CD4-positive, alpha-beta T cell (primary cell): ENCODE results near the gene DSCAML1. TPM values are rescaled to one million over a fixed set of nuclear protein-coding genes. Genes with fewer than 3 reads are reported as not detected.

Source experiments
- ATAC-seq: fragments of 200-7000 bp; cut with Tn5 transposase; one replicate; pipeline ENCODE4 v1.10.0; 2022; ENCODE audit warnings: mild to moderate bottlenecking; ENCODE audit not compliant: poor library complexity
- CTCF ChIA-PET: fragments of 350-600 bp; sonication (Branson Sonifier 250); formaldehyde crosslinking; loops from one replicate; lab custom pipeline; 2021; ENCODE audit warnings: antibody characterized with exemption, inconsistent platforms; lab: Charles Lee
- POLR2A ChIA-PET: fragments of 350-600 bp; sonication (Branson Sonifier 250); formaldehyde crosslinking; loops from one replicate; lab custom pipeline; 2021; ENCODE audit warnings: antibody characterized with exemption, inconsistent platforms; lab: Charles Lee
- DNase-seq, 14 experiments: peaks; one replicate each; pipeline ENCODE4 v3.0.0-alpha.2; 2013 to 2020; ENCODE audit warnings: mixed read lengths in 2 of 14
- H3K27ac ChIP-seq, 2 donors: one replicate each; pipeline versions ENCODE4 v1.5.1 to v1.7.0; 2013; ENCODE audit warnings: low read length in 2 of 2, low read depth in 1 of 2, mild to moderate bottlenecking in 1 of 2
- H3K27me3 ChIP-seq, 2 experiments: 1 replicate in 1 of 2; 2 replicates in 1 of 2; pipeline versions ENCODE4 v1.6.1 to v1.7.0; 2013; ENCODE audit warnings: low read length in 2 of 2, control low read depth in 1 of 2, mild to moderate bottlenecking in 1 of 2, moderate library complexity in 1 of 2; ENCODE audit not compliant: insufficient read depth in 2 of 2, control insufficient read depth in 1 of 2
- H3K36me3 ChIP-seq: one replicate; pipeline ENCODE4 v1.6.1; 2013; ENCODE audit warnings: low read length, control low read depth; ENCODE audit not compliant: insufficient read depth
- H3K4me1 ChIP-seq: one replicate; pipeline ENCODE4 v1.6.1; 2013; ENCODE audit warnings: low read length, control low read depth; ENCODE audit not compliant: insufficient read depth
- H3K4me3 ChIP-seq: one replicate; pipeline ENCODE4 v1.5.1; 2013; ENCODE audit warnings: mild to moderate bottlenecking, low read length, moderate library complexity
- H3K9me3 ChIP-seq, 2 experiments: 1 replicate in 1 of 2; 2 replicates in 1 of 2; pipeline versions ENCODE4 v1.6.1 to v1.7.0; 2013; ENCODE audit warnings: low read length in 2 of 2, mild to moderate bottlenecking in 2 of 2, control low read depth in 1 of 2, moderate library complexity in 1 of 2; ENCODE audit not compliant: control insufficient read depth in 1 of 2, insufficient read depth in 1 of 2
- H3K27ac Mint-ChIP-seq: one replicate; pipeline ENCODE4 v1.8.0; 2020; ENCODE audit warnings: mixed read lengths
- H3K27me3 Mint-ChIP-seq: one replicate; pipeline ENCODE4 v1.8.0; 2021; ENCODE audit warnings: mixed read lengths
- H3K36me3 Mint-ChIP-seq: one replicate; pipeline ENCODE4 v1.8.0; 2021; ENCODE audit warnings: low read depth, mixed read lengths
- H3K4me1 Mint-ChIP-seq: one replicate; pipeline ENCODE4 v1.8.0; 2021; ENCODE audit warnings: low read depth, mixed read lengths
- H3K4me3 Mint-ChIP-seq: one replicate; pipeline ENCODE4 v1.8.0; 2020; ENCODE audit warnings: mild to moderate bottlenecking, mixed read lengths
- H3K9me3 Mint-ChIP-seq: one replicate; pipeline ENCODE4 v1.8.0; 2020; ENCODE audit warnings: mixed read lengths
- intact Hi-C, 2 experiments: fragments of 100-400 bp; cut with DNase I in 1 of 2; cut with micrococcal nuclease in 1 of 2; formaldehyde crosslinking; loops; one replicate each; pipeline versions ENCODE4 v1.15.1 to v1.9.0; 2023 to 2025; cut with DNase I, micrococcal nuclease
- total RNA-seq, 174 experiments: library from RNA in 2 of 174; stranded (reverse) in 2 of 174; gene quantifications; one replicate each; pipeline ENCODE4 v1.2.3 and lab custom pipeline; 2021 to 2026
- TF ChIP-seq, protein P1 (sequence below): fragments of 200-600 bp; IDR thresholded peaks from one replicate; pipeline ENCODE4 v1.8.0; 2022; ENCODE audit warnings: antibody characterized with exemption, mild to moderate bottlenecking

DSCAML1 gene
- total RNA-seq, 2 experiments from 2014 or later, result 0.22 to 0.61 TPM

DNA sequence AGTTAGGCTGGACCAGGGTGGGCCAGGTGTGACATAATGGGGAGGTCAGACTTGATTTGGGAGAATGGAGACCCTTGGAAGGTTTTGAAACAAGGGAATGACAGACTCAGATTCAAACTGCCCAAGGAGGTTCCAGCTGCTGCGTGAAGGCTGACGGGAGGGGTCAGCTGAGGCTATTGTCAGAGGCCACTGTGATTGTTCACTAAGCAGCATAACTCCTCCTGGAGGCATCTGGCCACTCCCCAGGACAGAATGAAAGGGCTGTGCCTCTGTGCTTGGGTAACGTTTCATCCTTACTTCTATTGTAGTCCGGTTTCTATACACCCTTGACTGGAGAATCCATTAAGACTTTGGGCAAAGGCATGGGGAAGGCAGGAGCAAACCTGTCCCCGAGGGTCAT lies 126.6 kb downstream of the DSCAML1 start:
- no peak overlapping the region for H3K27ac ChIP-seq
- no peaks in the 10 kb centered on the region for H3K4me1 ChIP-seq
- TF ChIP-seq, protein P1, sequence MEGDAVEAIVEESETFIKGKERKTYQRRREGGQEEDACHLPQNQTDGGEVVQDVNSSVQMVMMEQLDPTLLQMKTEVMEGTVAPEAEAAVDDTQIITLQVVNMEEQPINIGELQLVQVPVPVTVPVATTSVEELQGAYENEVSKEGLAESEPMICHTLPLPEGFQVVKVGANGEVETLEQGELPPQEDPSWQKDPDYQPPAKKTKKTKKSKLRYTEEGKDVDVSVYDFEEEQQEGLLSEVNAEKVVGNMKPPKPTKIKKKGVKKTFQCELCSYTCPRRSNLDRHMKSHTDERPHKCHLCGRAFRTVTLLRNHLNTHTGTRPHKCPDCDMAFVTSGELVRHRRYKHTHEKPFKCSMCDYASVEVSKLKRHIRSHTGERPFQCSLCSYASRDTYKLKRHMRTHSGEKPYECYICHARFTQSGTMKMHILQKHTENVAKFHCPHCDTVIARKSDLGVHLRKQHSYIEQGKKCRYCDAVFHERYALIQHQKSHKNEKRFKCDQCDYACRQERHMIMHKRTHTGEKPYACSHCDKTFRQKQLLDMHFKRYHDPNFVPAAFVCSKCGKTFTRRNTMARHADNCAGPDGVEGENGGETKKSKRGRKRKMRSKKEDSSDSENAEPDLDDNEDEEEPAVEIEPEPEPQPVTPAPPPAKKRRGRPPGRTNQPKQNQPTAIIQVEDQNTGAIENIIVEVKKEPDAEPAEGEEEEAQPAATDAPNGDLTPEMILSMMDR, result no peak
- H3K36me3 ChIP-seq, result no peaks in the 10 kb centered on the region
- H3K4me3 ChIP-seq, result no peak overlapping the region
- Mint-ChIP-seq H3K9me3 (no peaks in the 10 kb centered on the region), H3K27ac (no peak overlapping the region), H3K4me1 (no peaks in the 10 kb centered on the region), H3K36me3 (no peaks in the 10 kb centered on the region), H3K27me3 (peaks cover 10% of the 10 kb centered on the region), H3K4me3 (no peak overlapping the region)
- ChIA-PET CTCF (no interaction called here), POLR2A (no interaction called here)
- intact Hi-C loops, result no loop called here
- DNase-seq (no peak), ATAC-seq (no peak)
- H3K9me3 ChIP-seq, result no peaks in the 10 kb centered on the region
- H3K27me3 ChIP-seq, result peaks cover 0 to 12% of the 10 kb centered on the region in 2 experiments

DNA sequence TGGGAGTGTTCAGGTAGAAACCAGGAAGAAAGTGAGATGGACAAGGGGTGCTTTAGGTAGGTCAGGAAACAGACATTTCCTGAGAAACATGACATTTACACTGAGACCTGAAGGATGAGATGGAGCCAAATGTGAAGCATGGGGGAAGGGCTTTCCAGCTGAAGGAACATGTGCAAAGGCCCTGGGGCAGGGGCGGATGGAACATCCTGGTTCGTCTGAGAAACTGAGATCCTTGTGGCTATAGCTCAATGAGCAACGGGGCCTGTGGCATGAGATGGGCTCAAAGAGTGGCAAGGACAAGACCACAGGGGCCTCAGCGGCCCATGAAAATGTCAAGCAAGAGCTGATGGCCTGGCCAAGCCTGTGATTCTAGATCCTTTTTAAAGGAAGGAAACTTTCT lies 127.4 kb downstream of the DSCAML1 start:
- H3K4me1 ChIP-seq, result no peaks in the 10 kb centered on the region
- CTCF ChIA-PET, result no interaction called here
- intact Hi-C loops, result no loop called here
- no peak for ATAC-seq
- H3K4me1 Mint-ChIP-seq, result no peaks in the 10 kb centered on the region
- DNase-seq, result no peak
- H3K9me3 Mint-ChIP-seq, result no peaks in the 10 kb centered on the region
- H3K27ac Mint-ChIP-seq, result no peak overlapping the region
- H3K27me3 ChIP-seq, result peaks cover 0 to 8% of the 10 kb centered on the region in 2 experiments
- no peak overlapping the region for H3K4me3 Mint-ChIP-seq
- peaks cover 5% of the 10 kb centered on the region for H3K27me3 Mint-ChIP-seq
- no peaks in the 10 kb centered on the region for H3K36me3 Mint-ChIP-seq
- H3K27ac ChIP-seq, result no peak overlapping the region
- POLR2A ChIA-PET, result no interaction called here
- no peaks in the 10 kb centered on the region for H3K36me3 ChIP-seq
- TF ChIP-seq, protein P1, result no peak
- H3K4me3 ChIP-seq, result no peak overlapping the region
- no peaks in the 10 kb centered on the region for H3K9me3 ChIP-seq

DNA sequence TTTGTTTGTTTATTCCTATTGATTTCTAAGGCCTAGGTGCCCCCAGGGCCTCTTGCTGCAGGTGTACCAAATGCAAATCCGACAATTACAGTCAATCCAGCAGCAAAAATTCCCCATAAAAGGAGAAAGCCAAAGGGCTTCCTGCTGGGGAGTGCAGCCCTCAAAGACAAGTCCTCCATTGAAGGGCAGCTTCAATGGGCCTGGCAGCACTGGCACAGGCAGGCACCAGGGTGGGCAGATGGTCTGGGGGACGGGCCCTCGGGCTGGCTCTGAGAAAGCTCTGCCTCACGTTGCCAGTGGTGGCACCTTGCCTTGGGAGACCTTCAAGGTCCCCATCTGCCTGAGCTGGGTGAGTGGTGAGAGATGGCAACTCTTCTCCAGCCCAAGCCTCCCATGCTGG lies 128.0 kb downstream of the DSCAML1 start:
- DNase-seq (no peak), ATAC-seq (no peak)
- peaks cover 0 to 3% of the 10 kb centered on the region in 2 experiments for H3K27me3 ChIP-seq
- H3K4me1 Mint-ChIP-seq, result no peaks in the 10 kb centered on the region
- H3K4me3 Mint-ChIP-seq, result no peak overlapping the region
- H3K36me3 ChIP-seq, result no peaks in the 10 kb centered on the region
- H3K9me3 ChIP-seq, result no peaks in the 10 kb centered on the region
- H3K27ac ChIP-seq, result no peak overlapping the region
- intact Hi-C loops, result no loop called here
- ChIA-PET CTCF (no interaction called here), POLR2A (no interaction called here)
- no peaks in the 10 kb centered on the region for H3K9me3 Mint-ChIP-seq
- TF ChIP-seq, protein P1, result no peak
- H3K27me3 Mint-ChIP-seq, result peaks cover 5% of the 10 kb centered on the region
- no peak overlapping the region for H3K27ac Mint-ChIP-seq
- no peak overlapping the region for H3K4me3 ChIP-seq
- H3K4me1 ChIP-seq, result no peaks in the 10 kb centered on the region
- H3K36me3 Mint-ChIP-seq, result no peaks in the 10 kb centered on the region
